B cell (primary cell): Measurements from ENCODE around the gene FER. TPM values are rescaled to one million over a fixed set of nuclear protein-coding genes. Genes with fewer than 3 reads are reported as not detected.

Experiments used
- ATAC-seq: fragments of 200-7000 bp; cut with Tn5 transposase; one replicate; pipeline ENCODE4 v1.10.0; 2021; ENCODE audit warnings: low read depth, mild to moderate bottlenecking, moderate number of reproducible peaks, moderate library complexity
- CTCF ChIA-PET: fragments of 350-600 bp; sonication (Branson Sonifier 250); formaldehyde crosslinking; loops from one replicate; lab custom pipeline; 2021; ENCODE audit warnings: antibody characterized with exemption, inconsistent platforms; lab: Charles Lee
- POLR2A ChIA-PET: fragments of 350-600 bp; sonication (Branson Sonifier 250); formaldehyde crosslinking; loops from one replicate; lab custom pipeline; 2021; ENCODE audit warnings: antibody characterized with exemption; lab: Charles Lee
- DNase-seq: peaks from one replicate; pipeline ENCODE4 v3.0.0; 2013
- H2AFZ ChIP-seq: 2 replicates; pipeline ENCODE4 v1.6.1; 2012; ENCODE audit warnings: mild to moderate bottlenecking, low read depth, low read length; ENCODE audit not compliant: insufficient read depth, poor library complexity, severe bottlenecking
- H3K27ac ChIP-seq, 2 donors: 1 replicate in 1 of 2; 2 replicates in 1 of 2; pipeline ENCODE4 v1.5.1; 2012 to 2013; ENCODE audit warnings: low read length in 2 of 2, mild to moderate bottlenecking in 2 of 2, moderate library complexity in 1 of 2
- H3K27me3 ChIP-seq, 4 experiments: fragments of 200-600 bp in 1 of 4; sonication (generic) in 1 of 4; replicated peaks in 1 of 4; 1 replicate in 2 of 4; 2 replicates in 2 of 4; pipeline versions ENCODE4 v1.6.1 to v1.7.0; 2013 to 2016; ENCODE audit warnings: low read length in 3 of 4, mild to moderate bottlenecking in 2 of 4, mixed read lengths in 1 of 4, moderate library complexity in 1 of 4; ENCODE audit not compliant: insufficient read depth in 4 of 4, control insufficient read depth in 3 of 4; ENCODE audit errors: control extremely low read depth in 1 of 4
- H3K36me3 ChIP-seq, 2 experiments: replicated peaks in 1 of 2; 1 replicate in 1 of 2; 2 replicates in 1 of 2; pipeline versions ENCODE4 v1.6.1 to v1.7.1; 2013; ENCODE audit warnings: low read length in 1 of 2; ENCODE audit not compliant: insufficient read depth in 2 of 2, control insufficient read depth in 1 of 2; ENCODE audit errors: control extremely low read depth in 1 of 2, extremely low read depth in 1 of 2
- H3K4me1 ChIP-seq, 2 donors: fragments of 200-600 bp in 1 of 2; sonication (generic) in 1 of 2; 1 replicate in 1 of 2; 2 replicates in 1 of 2; pipeline versions ENCODE4 v1.5.1 to v1.6.1; 2013 to 2017; ENCODE audit warnings: low read length in 2 of 2; ENCODE audit not compliant: control insufficient read depth in 2 of 2, insufficient read depth in 2 of 2
- H3K4me2 ChIP-seq: replicated peaks from 2 replicates; pipeline ENCODE3; 2012; ENCODE audit warnings: mild to moderate bottlenecking, low read depth, low read length; ENCODE audit not compliant: poor library complexity, severe bottlenecking
- H3K4me3 ChIP-seq, 5 experiments: fragments of 200-600 bp in 1 of 5; sonication (generic) in 1 of 5; 1 replicate in 3 of 5; 2 replicates in 2 of 5; pipeline versions ENCODE4 v1.5.1 to v1.7.0; 2011 to 2016; ENCODE audit warnings: low read length in 4 of 5, mild to moderate bottlenecking in 4 of 5, low read depth in 2 of 5, control low read depth in 1 of 5, moderate library complexity in 1 of 5; ENCODE audit not compliant: insufficient read depth in 1 of 5; ENCODE audit errors: control extremely low read depth in 1 of 5, extremely low read depth in 1 of 5
- H3K79me2 ChIP-seq: fragments of 200-600 bp; sonication (generic); one replicate; pipeline ENCODE4 v1.6.0; 2016; ENCODE audit warnings: low read length; ENCODE audit not compliant: control insufficient read depth, insufficient read depth
- H3K9ac ChIP-seq: fragments of 200-600 bp; sonication (generic); 2 replicates; pipeline ENCODE4 v1.6.1; 2017; ENCODE audit warnings: mild to moderate bottlenecking, low read length, moderate library complexity
- H3K9me3 ChIP-seq, 3 donors: one replicate each; pipeline versions ENCODE4 v1.6.1 to v1.7.1; 2013; ENCODE audit warnings: low read length in 2 of 3; ENCODE audit not compliant: control insufficient read depth in 2 of 3, insufficient read depth in 1 of 3; ENCODE audit errors: control extremely low read depth in 1 of 3
- H4K20me1 ChIP-seq: 2 replicates; pipeline ENCODE4 v1.6.0; 2012; ENCODE audit warnings: mild to moderate bottlenecking, low read length; ENCODE audit not compliant: insufficient read depth, control insufficient read depth, poor library complexity, severe bottlenecking
- H3K27ac Mint-ChIP-seq: one replicate; pipeline ENCODE4 v1.8.0; 2021; ENCODE audit warnings: mixed read lengths
- H3K27me3 Mint-ChIP-seq: one replicate; pipeline ENCODE4 v1.8.0; 2021; ENCODE audit warnings: mixed read lengths
- H3K4me1 Mint-ChIP-seq: one replicate; pipeline ENCODE4 v1.8.0; 2021; ENCODE audit warnings: mixed read lengths
- H3K4me3 Mint-ChIP-seq: one replicate; pipeline ENCODE4 v1.8.0; 2021; ENCODE audit warnings: mixed read lengths
- H3K9me3 Mint-ChIP-seq: one replicate; pipeline ENCODE4 v1.8.0; 2022; ENCODE audit warnings: mixed read lengths; ENCODE audit not compliant: insufficient read depth
- EZH2 ChIP-seq: IDR thresholded peaks from 2 replicates; pipeline ENCODE4 v1.6.1; 2012; ENCODE audit warnings: borderline replicate concordance, low read depth, mild to moderate bottlenecking, moderate library complexity, low read length; ENCODE audit not compliant: insufficient read depth, poor library complexity, severe bottlenecking
- WGBS: methylation state at CpG from one replicate; pipeline ENCODE4 v1.1.5; 2013; ENCODE audit warnings: missing lambda C conversion rate; ENCODE audit not compliant: insufficient coverage; 5-methylcytosine and 5-hydroxymethylcytosine counted together
- intact Hi-C: fragments of 100-400 bp; cut with micrococcal nuclease; formaldehyde crosslinking; loops from one replicate; pipeline ENCODE4 v1.10.0; 2022
- polyA plus RNA-seq: library from polyadenylated mRNA; depleted of rRNA; stranded (reverse); fragments of >200 nt; gene quantifications from 2 replicates; pipeline ENCODE4 v1.2.3, GENCODE V29; 2012
- total RNA-seq, 2 donors: library from RNA; stranded (reverse); fragments of 120-200 nt in 1 of 2; gene quantifications; 1 replicate in 1 of 2; 2 replicates in 1 of 2; pipeline versions ENCODE4 v1.2.3 to v1.2.4, GENCODE V29; 2013 to 2022
- TF ChIP-seq, protein P1 (sequence below): fragments of 200-600 bp; IDR thresholded peaks from one replicate; pipeline ENCODE4 v1.8.0; 2022; ENCODE audit warnings: antibody characterized with exemption, mild to moderate bottlenecking

FER gene
- total and polyA plus RNA-seq, 2 donors (not counting 1 experiment from before 2014, with no cell fraction given) = 1.3 to 41.3 TPM

DNA sequence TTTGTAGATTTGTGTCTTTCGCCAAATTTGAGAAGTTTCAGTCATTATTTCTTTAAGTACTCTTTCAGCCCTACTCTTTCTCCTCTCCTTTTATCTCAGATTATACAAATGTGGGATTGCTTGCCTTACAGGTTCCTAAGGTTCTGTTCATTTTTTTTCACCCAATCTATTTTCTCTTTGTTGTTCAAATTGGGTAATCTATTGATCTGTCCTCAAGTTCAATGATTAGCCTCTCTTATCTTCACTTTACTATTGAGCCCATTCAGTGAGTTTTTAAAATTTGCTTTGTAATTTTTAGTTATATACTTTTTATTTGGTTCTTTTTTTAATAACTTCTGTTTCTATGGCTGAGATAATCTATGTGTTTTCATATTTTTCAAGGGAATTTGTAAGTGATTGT is 282.1 kb downstream of the FER start:
- intact Hi-C loops = no loop called here
- WGBS = no CpG with 5 or more reads among the region's 1 CpG
- CTCF ChIA-PET = no interaction called here
- ATAC-seq (no peak), DNase-seq (no peak)
- H3K27ac ChIP-seq = no peak overlapping the region
- no peaks in the 10 kb centered on the region for H3K9me3 ChIP-seq
- no peak overlapping the region for H3K9ac ChIP-seq
- Mint-ChIP-seq H3K4me1 (peaks cover 7% of the 10 kb centered on the region), H3K27ac (no peak overlapping the region), H3K27me3 (no peaks in the 10 kb centered on the region), H3K9me3 (no peaks in the 10 kb centered on the region), H3K4me3 (no peak overlapping the region)
- H2AFZ ChIP-seq = no peak overlapping the region
- POLR2A ChIA-PET = no interaction called here
- H3K36me3 ChIP-seq = no peaks in the 10 kb centered on the region
- H3K4me2 ChIP-seq = no peak overlapping the region
- no peak overlapping the region for H3K4me3 ChIP-seq
- no peaks in the 10 kb centered on the region for H3K27me3 ChIP-seq
- H4K20me1 ChIP-seq = no peaks in the 10 kb centered on the region
- H3K79me2 ChIP-seq = no peaks in the 10 kb centered on the region
- TF ChIP-seq, protein P1, sequence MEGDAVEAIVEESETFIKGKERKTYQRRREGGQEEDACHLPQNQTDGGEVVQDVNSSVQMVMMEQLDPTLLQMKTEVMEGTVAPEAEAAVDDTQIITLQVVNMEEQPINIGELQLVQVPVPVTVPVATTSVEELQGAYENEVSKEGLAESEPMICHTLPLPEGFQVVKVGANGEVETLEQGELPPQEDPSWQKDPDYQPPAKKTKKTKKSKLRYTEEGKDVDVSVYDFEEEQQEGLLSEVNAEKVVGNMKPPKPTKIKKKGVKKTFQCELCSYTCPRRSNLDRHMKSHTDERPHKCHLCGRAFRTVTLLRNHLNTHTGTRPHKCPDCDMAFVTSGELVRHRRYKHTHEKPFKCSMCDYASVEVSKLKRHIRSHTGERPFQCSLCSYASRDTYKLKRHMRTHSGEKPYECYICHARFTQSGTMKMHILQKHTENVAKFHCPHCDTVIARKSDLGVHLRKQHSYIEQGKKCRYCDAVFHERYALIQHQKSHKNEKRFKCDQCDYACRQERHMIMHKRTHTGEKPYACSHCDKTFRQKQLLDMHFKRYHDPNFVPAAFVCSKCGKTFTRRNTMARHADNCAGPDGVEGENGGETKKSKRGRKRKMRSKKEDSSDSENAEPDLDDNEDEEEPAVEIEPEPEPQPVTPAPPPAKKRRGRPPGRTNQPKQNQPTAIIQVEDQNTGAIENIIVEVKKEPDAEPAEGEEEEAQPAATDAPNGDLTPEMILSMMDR = no peak
- TF ChIP-seq EZH2 = no peak
- no peaks in the 10 kb centered on the region for H3K4me1 ChIP-seq

DNA sequence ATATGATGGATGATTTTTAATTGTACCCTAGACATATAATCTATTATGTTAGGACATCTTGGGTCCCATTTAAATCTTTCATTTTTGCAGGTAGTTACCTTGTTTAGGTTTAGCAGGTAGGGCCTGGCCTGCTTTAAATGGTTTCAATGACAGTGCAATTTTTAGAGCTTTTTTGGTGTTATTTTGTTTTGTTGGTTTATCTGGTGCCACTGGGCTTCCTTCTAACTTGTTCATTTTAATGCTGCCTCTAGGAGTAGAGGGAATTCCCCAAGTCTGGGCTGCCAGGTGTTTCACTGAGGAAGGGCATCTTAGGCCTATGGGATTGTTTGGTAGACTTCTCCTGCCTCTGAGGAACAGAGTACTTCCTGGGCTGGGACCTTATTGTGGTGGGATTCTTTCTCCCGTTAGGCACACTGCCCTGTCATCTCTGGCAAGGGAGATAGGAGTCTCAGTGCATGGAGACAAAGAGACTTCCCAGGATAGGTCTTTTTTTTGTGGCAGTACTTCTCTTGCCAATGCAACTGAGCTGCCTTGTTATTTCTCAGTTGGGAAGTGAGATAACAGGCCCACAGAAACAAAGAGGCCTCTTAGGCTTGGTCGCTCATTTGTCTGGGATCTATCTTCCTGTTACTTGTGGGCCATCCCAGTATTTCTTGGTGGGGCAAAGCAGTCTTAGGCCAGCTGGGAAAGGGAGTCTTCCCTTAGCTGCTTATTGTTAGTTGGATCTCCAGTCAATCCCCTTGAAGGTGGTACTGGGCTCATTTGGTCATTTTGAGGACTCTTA is 282.9 kb downstream of the FER start:
- Mint-ChIP-seq H3K4me1 (peaks cover 7% of the 10 kb centered on the region), H3K27ac (no peak overlapping the region), H3K9me3 (no peaks in the 10 kb centered on the region), H3K4me3 (no peak overlapping the region), H3K27me3 (no peaks in the 10 kb centered on the region)
- 100% methylated on average over 2 of the region's 2 CpGs for WGBS
- no peak for ATAC-seq
- intact Hi-C loops = no loop called here
- no peaks in the 10 kb centered on the region for H3K4me1 ChIP-seq
- no peak overlapping the region for H2AFZ ChIP-seq
- DNase-seq = no peak
- H3K9me3 ChIP-seq = no peaks in the 10 kb centered on the region
- CTCF ChIA-PET = no interaction called here
- TF ChIP-seq EZH2 = no peak
- TF ChIP-seq, protein P1 = no peak
- H3K4me3 ChIP-seq = no peak overlapping the region
- no peaks in the 10 kb centered on the region for H4K20me1 ChIP-seq
- no peaks in the 10 kb centered on the region for H3K36me3 ChIP-seq
- H3K9ac ChIP-seq = no peak overlapping the region
- no peaks in the 10 kb centered on the region for H3K79me2 ChIP-seq
- H3K27me3 ChIP-seq = no peaks in the 10 kb centered on the region
- H3K4me2 ChIP-seq = no peak overlapping the region
- POLR2A ChIA-PET = no interaction called here
- H3K27ac ChIP-seq = no peak overlapping the region
